Measurements from ENCODE around the gene PPP3CA. TPM values are rescaled to one million over a fixed set of nuclear protein-coding genes. Genes with fewer than 3 reads are reported as not detected.

PPP3CA gene
- total and polyA plus RNA-seq, 2 experiments from 2014 or later, result 42.3 to 42.8 TPM

DNA sequence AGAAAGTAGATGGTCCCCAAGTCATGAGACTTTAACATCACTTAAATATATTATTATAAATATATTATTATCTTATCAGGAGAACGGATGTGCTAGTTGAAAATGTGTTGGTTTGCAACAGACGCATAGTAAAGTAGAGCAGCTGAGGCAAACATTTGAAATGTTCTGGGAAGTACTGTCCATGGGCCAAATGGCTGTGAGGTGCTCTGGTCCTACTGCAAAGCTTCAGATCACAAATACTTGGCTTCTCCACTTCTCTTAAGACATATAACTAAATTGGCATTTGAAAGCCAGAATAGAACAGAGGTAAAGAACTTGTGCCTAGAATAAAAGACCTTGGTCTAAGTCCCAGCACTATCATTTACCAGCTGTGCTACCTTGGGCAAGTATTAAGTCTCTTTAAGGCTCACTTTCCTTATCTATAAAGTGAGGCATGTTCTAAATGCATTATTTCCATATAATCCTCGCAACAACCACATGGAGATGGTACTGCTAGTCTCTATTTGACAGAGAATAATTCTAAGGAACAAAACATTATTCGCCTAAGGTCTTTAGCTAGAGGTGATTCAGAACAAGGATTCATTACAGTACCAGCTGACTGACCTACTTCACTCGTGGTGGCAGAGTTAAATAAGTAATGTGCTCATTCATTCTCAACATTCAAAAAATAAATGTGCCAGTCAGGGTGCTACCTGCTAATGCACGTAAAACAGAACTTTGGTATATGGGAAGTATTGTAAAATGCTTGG lies 297.1 kb downstream of the PPP3CA start:
- no peak overlapping the region for H3K27ac ChIP-seq
- H3K27me3 ChIP-seq (replicated peaks; ENCODE audit: insufficient read depth), result no peaks in the 10 kb centered on the region
- H2AFZ ChIP-seq, result no peak overlapping the region
- DNase-seq, result no peak
- H3K4me2 ChIP-seq (ENCODE audit: unreplicated experiment), result no peak overlapping the region
- no peak overlapping the region for H3K9ac ChIP-seq
- H3K4me1 ChIP-seq (ENCODE audit: insufficient read depth), result no peaks in the 10 kb centered on the region
- no peaks in the 10 kb centered on the region for H3K36me3 ChIP-seq (ENCODE audit: low read depth)
- no peak overlapping the region for H3K4me3 ChIP-seq
- no peaks in the 10 kb centered on the region for H3K79me2 ChIP-seq (ENCODE audit: insufficient read depth)
- TF ChIP-seq EZH2 (IDR thresholded peaks at IDR 0.05; ENCODE audit: insufficient read depth, poor library complexity, severe bottlenecking) (no peak), EZH2phosphoT487 (IDR thresholded peaks at IDR 0.05; ENCODE audit: insufficient read depth, low read depth) (no peak)
- in situ Hi-C loops (cut with MboI), result no loop called here
- WGBS, 2 experiments (ENCODE audit: low coverage in 1 of 2, low lambda C conversion rate in 2 of 2, missing lambda C conversion rate in 2 of 2), result 89 to 91% methylated on average over 6 of the region's 6 CpGs
- H3K9me3 ChIP-seq (ENCODE audit: low read depth), result no peaks in the 10 kb centered on the region
- H3F3A ChIP-seq (ENCODE audit: insufficient read depth), result no peaks in the 10 kb centered on the region
- no peaks in the 10 kb centered on the region for H4K20me1 ChIP-seq (ENCODE audit: insufficient read depth)
- H3K9me2 ChIP-seq (ENCODE audit: insufficient read depth), result no peaks in the 10 kb centered on the region

DNA sequence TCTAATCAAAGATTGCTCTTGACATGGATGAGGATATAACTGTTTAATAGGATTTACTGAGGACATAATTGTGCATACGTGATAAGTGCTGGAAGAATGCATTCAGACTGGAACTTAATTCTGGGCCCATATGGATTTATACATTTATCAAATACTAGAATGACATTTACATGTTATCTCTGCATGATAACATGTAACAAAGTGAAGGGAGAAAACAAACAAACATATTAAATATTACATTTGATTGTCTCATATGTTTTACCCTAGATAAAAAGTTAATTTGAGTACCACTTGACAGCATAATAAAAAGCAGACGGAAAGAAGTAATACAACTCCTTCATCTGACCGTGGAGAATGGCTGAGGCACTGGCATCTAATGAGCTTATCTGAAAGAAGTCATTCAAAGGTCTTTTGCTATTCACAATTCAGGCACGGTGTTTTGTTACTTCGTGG lies 297.8 kb downstream of the PPP3CA start:
- no peaks in the 10 kb centered on the region for H3K4me1 ChIP-seq (ENCODE audit: insufficient read depth)
- H3K9ac ChIP-seq, result no peak overlapping the region
- H3K4me3 ChIP-seq, result no peak overlapping the region
- no peaks in the 10 kb centered on the region for H3K9me2 ChIP-seq (ENCODE audit: insufficient read depth)
- no peaks in the 10 kb centered on the region for H3K79me2 ChIP-seq (ENCODE audit: insufficient read depth)
- TF ChIP-seq EZH2 (IDR thresholded peaks at IDR 0.05; ENCODE audit: insufficient read depth, poor library complexity, severe bottlenecking) (no peak), EZH2phosphoT487 (IDR thresholded peaks at IDR 0.05; ENCODE audit: insufficient read depth, low read depth) (no peak)
- no peaks in the 10 kb centered on the region for H3K27me3 ChIP-seq (replicated peaks; ENCODE audit: insufficient read depth)
- H3K9me3 ChIP-seq (ENCODE audit: low read depth), result no peaks in the 10 kb centered on the region
- H3K36me3 ChIP-seq (ENCODE audit: low read depth), result no peaks in the 10 kb centered on the region
- in situ Hi-C loops (cut with MboI), result no loop called here
- no peak overlapping the region for H3K27ac ChIP-seq
- no peaks in the 10 kb centered on the region for H4K20me1 ChIP-seq (ENCODE audit: insufficient read depth)
- DNase-seq, result no peak
- no peak overlapping the region for H3K4me2 ChIP-seq (ENCODE audit: unreplicated experiment)
- H3F3A ChIP-seq (ENCODE audit: insufficient read depth), result no peaks in the 10 kb centered on the region
- H2AFZ ChIP-seq, result no peak overlapping the region
- WGBS, 2 experiments (ENCODE audit: low coverage in 1 of 2, low lambda C conversion rate in 2 of 2, missing lambda C conversion rate in 2 of 2), result 74 to 79% methylated on average over 5 of the region's 5 CpGs

DNA sequence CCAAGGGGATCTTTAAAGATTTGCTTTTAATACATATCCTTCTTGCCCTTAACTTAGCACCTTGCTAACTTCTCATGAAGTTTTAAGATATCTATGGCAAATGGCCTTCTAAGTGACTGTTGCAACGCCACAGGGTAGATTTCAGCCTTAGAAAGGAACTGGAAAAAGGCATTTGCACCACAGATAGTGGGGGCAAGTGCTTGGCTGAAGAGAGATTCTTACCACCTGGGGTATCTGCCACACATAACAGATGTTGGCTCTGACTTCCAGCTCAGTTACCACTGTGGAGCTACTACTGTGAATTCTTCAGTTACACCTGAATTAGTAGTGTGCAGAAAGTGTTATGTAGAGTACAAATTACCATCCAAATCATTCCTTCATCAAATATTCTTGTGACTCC lies 302.6 kb downstream of the PPP3CA start:
- Histone ChIP-seq H3K4me1 (ENCODE audit: insufficient read depth) (no peaks in the 10 kb centered on the region), H2AFZ (no peak overlapping the region), H3K79me2 (ENCODE audit: insufficient read depth) (no peaks in the 10 kb centered on the region), H3K9me2 (ENCODE audit: insufficient read depth) (no peaks in the 10 kb centered on the region), H3K4me3 (no peak overlapping the region), H3F3A (ENCODE audit: insufficient read depth) (no peaks in the 10 kb centered on the region), H3K9ac (no peak overlapping the region), H4K20me1 (ENCODE audit: insufficient read depth) (no peaks in the 10 kb centered on the region), H3K9me3 (ENCODE audit: low read depth) (no peaks in the 10 kb centered on the region), H3K27ac (no peak overlapping the region), H3K36me3 (ENCODE audit: low read depth) (no peaks in the 10 kb centered on the region), H3K4me2 (ENCODE audit: unreplicated experiment) (no peak overlapping the region), H3K27me3 (replicated peaks; ENCODE audit: insufficient read depth) (no peaks in the 10 kb centered on the region)
- WGBS, 2 experiments (ENCODE audit: low coverage in 1 of 2, low lambda C conversion rate in 2 of 2, missing lambda C conversion rate in 2 of 2), result 95% methylated on average over 1 of the region's 1 CpG
- TF ChIP-seq EZH2 (IDR thresholded peaks at IDR 0.05; ENCODE audit: insufficient read depth, poor library complexity, severe bottlenecking) (no peak), EZH2phosphoT487 (IDR thresholded peaks at IDR 0.05; ENCODE audit: insufficient read depth, low read depth) (no peak)
- in situ Hi-C loops (cut with MboI), result no loop called here
- no peak for DNase-seq

DNA sequence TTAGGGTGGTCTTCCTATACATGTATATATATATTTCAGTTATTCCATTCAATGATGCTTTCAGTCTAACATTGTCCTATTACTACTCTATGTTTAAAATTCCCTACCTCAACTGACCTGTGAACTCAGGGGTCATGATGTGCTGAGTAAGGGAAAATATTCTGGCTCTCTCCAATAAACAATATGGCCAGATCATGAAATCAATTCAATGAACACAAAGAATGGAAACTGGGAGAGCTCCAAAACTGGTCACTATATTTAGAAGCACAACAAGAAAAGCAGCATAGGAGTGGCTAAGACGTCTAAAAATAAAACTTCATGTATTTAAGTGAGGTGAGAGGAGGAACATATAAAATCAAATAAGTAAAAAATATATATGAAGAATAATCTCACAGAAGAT lies 304.5 kb downstream of the PPP3CA start:
- H3K9ac ChIP-seq, result no peak overlapping the region
- in situ Hi-C loops (cut with MboI), result no loop called here
- peaks cover under 1% of the 10 kb centered on the region for H3K4me1 ChIP-seq (ENCODE audit: insufficient read depth)

More for the DNA sequence above, 304.5 kb downstream of the PPP3CA start:
- no peaks in the 10 kb centered on the region for H3K27me3 ChIP-seq (replicated peaks; ENCODE audit: insufficient read depth)
- H3K4me3 ChIP-seq, result no peak overlapping the region
- H3F3A ChIP-seq (ENCODE audit: insufficient read depth), result no peaks in the 10 kb centered on the region
- no peaks in the 10 kb centered on the region for H3K9me3 ChIP-seq (ENCODE audit: low read depth)
- no peak overlapping the region for H3K4me2 ChIP-seq (ENCODE audit: unreplicated experiment)
- no peak for DNase-seq
- H2AFZ ChIP-seq, result no peak overlapping the region
- TF ChIP-seq EZH2phosphoT487 (IDR thresholded peaks at IDR 0.05; ENCODE audit: insufficient read depth, low read depth) (no peak), EZH2 (IDR thresholded peaks at IDR 0.05; ENCODE audit: insufficient read depth, poor library complexity, severe bottlenecking) (no peak)
- WGBS, 2 experiments (ENCODE audit: low coverage in 1 of 2, low lambda C conversion rate in 2 of 2, missing lambda C conversion rate in 2 of 2), result 90 to 97% methylated on average over 1 of the region's 1 CpG
- no peaks in the 10 kb centered on the region for H4K20me1 ChIP-seq (ENCODE audit: insufficient read depth)
- no peak overlapping the region for H3K27ac ChIP-seq
- H3K36me3 ChIP-seq (ENCODE audit: low read depth), result 0 out of 2 replicates have a peak, but pooled peaks cover 3% of the 10 kb centered on the region
- H3K79me2 ChIP-seq (ENCODE audit: insufficient read depth), result no peaks in the 10 kb centered on the region
- H3K9me2 ChIP-seq (ENCODE audit: insufficient read depth), result no peaks in the 10 kb centered on the region
